ENCODE measurements around the gene DAB2IP.

- no peak for TF ChIP-seq CTCF (IDR thresholded peaks at IDR 0.05; ENCODE audit: low read depth, low read length, missing input control)
- TF ChIP-seq ATF3 (IDR thresholded peaks at IDR 0.05): no peak
- no peak for TF ChIP-seq MAX (IDR thresholded peaks at IDR 0.05)
- TF ChIP-seq EGR1 (IDR thresholded peaks at IDR 0.05; ENCODE audit: low read depth in 2 of 2): no peak
- no peak for TF ChIP-seq TAF1 (conservative IDR thresholded peaks at IDR 0.05)
- no peak for TF ChIP-seq SP1 (IDR thresholded peaks at IDR 0.05)
These were observed 155.8 kb downstream of the DAB2IP start for GRCh38 chr9:121807069-121807822.

All from liver (tissue), 3 donors.